ENCODE results near the gene QRFPR.

DNA sequence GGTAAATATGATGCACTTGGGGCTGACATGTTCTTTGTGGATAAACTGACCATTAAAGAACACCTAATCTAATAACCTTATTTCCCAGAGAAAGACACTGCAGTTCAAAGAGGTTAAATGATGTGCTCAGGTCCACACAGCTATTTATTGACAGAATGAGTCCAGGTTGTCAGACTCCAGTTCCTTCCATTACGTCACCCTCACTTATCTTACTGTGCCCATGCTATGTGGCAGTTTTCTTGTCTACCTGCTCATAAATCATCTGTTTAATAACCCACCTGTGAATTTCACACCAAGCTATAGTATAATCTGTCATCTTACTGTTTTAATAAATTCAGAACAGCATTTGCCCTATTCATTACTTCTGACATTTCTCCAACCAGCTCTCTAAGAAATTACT is 36.7 kb downstream of the QRFPR start:
- TF ChIP-seq POLR2AphosphoS5 (IDR thresholded peaks at IDR 0.05): no peak
- TF ChIP-seq POLR2A (IDR thresholded peaks at IDR 0.05): no peak

Data from spleen (tissue), 3 donors.